ENCODE measurements around the gene SMIM35.

GRCh38 chr11:117978991-117979390 is 107.8 kb downstream of the SMIM35 start:
- TF ChIP-seq ZNF214 (tag by site-specific recombination; IDR thresholded peaks at IDR 0.05; ENCODE audit: borderline replicate concordance) = no peak
- no peak for TF ChIP-seq CTCF (tag by site-specific recombination; IDR thresholded peaks at IDR 0.05)
- TF ChIP-seq ZFP37 (tag by site-specific recombination; IDR thresholded peaks at IDR 0.05) = no peak
- no peak for TF ChIP-seq KLF16 (tag by site-specific recombination; IDR thresholded peaks at IDR 0.05)
- TF ChIP-seq YY1 (tag by site-specific recombination; IDR thresholded peaks at IDR 0.05) = no peak
- TF ChIP-seq ZNF221 (tag by site-specific recombination; IDR thresholded peaks at IDR 0.05; ENCODE audit: borderline replicate concordance) = no peak
- TF ChIP-seq ZNF311 (tag by site-specific recombination; IDR thresholded peaks at IDR 0.05; ENCODE audit: borderline replicate concordance) = no peak
- no peak for TF ChIP-seq PATZ1 (tag by site-specific recombination; IDR thresholded peaks at IDR 0.05)
- TF ChIP-seq ZNF776 (tag by site-specific recombination; IDR thresholded peaks at IDR 0.05; ENCODE audit: borderline replicate concordance) = no peak
- no peak for TF ChIP-seq ZNF501 (tag by site-specific recombination; IDR thresholded peaks at IDR 0.05)
